NOMO-1 (cell line): ENCODE results near the gene L3MBTL1.

Experiments used
- DNase-seq, 2 experiments: peaks; one replicate each; lab custom pipeline; 2025; ENCODE audit not compliant: unreplicated experiment in 2 of 2; lab: John Stamatoyannopoulos, UW

Gene L3MBTL1

GRCh38 chr20:43507150-43508080 is at the start of gene L3MBTL1:
TSS of gene L3MBTL1 (plus strand) at chr20:43507697. CDS start at chr20:43513504, 5,807 bp downstream.
- DNase-seq, result peak in 1 of 2 experiments; percentile 5

- DNase-seq, result no peak
These were observed 49.0 kb upstream of the L3MBTL1 start for GRCh38 chr20:43458422-43458924.

- no peak for DNase-seq
These were observed 48.2 kb upstream of the L3MBTL1 start for GRCh38 chr20:43459022-43459942.

- DNase-seq, result no peak
These were observed 47.2 kb upstream of the L3MBTL1 start for GRCh38 chr20:43460172-43460829.

- no peak for DNase-seq
These were observed 46.7 kb upstream of the L3MBTL1 start for GRCh38 chr20:43460830-43461200.

- DNase-seq, result no peak
These were observed 45.4 kb upstream of the L3MBTL1 start for GRCh38 chr20:43461894-43462659.

- no peak for DNase-seq
These were observed 44.6 kb upstream of the L3MBTL1 start for GRCh38 chr20:43462660-43463526.

GRCh38 chr20:43463527-43464218 is 43.8 kb upstream of the L3MBTL1 start:
- DNase-seq, result no peak

GRCh38 chr20:43464219-43464790 is 43.2 kb upstream of the L3MBTL1 start:
- no peak for DNase-seq

- no peak for DNase-seq
These were observed 41.9 kb upstream of the L3MBTL1 start for GRCh38 chr20:43465625-43465943.

- DNase-seq, result no peak
These were observed 39.9 kb upstream of the L3MBTL1 start for GRCh38 chr20:43467589-43467988.

GRCh38 chr20:43472671-43473380 is 34.7 kb upstream of the L3MBTL1 start:
- no peak for DNase-seq

- no peak for DNase-seq
These were observed 34.2 kb upstream of the L3MBTL1 start for GRCh38 chr20:43473381-43473704.

- DNase-seq, result peak; percentile 64 to 67
These were observed 30.3 kb upstream of the L3MBTL1 start for GRCh38 chr20:43477193-43477592.

- DNase-seq, result no peak
These were observed 29.9 kb upstream of the L3MBTL1 start for GRCh38 chr20:43477619-43478018.

GRCh38 chr20:43490038-43490437 is 17.5 kb upstream of the L3MBTL1 start:
- DNase-seq, result no peak

GRCh38 chr20:43492101-43492500 is 15.4 kb upstream of the L3MBTL1 start:
- DNase-seq, result no peak

GRCh38 chr20:43495388-43495787 is 12.1 kb upstream of the L3MBTL1 start:
- DNase-seq, result no peak
